SU-DHL-6 (cell line): ENCODE results near the gene CTPS1.

Experiments
- EZH2phosphoT487 ChIP-seq: fragments of 200-600 bp; sonication (generic), shearing (Covaris generic); conservative IDR thresholded peaks from 2 replicates; pipeline ENCODE4 v1.6.1; 2018; ENCODE audit warnings: mild to moderate bottlenecking, antibody characterized with exemption, low read length, moderate library complexity, mixed read lengths
- TF ChIP-seq, protein P1 (sequence below): fragments of 200-600 bp; sonication (generic); IDR thresholded peaks from one replicate; pipeline ENCODE4 v1.5.1; 2017; ENCODE audit warnings: antibody characterized with exemption, mild to moderate bottlenecking, low read length, moderate library complexity; ENCODE audit not compliant: insufficient read depth, poor library complexity, severe bottlenecking

DNA sequence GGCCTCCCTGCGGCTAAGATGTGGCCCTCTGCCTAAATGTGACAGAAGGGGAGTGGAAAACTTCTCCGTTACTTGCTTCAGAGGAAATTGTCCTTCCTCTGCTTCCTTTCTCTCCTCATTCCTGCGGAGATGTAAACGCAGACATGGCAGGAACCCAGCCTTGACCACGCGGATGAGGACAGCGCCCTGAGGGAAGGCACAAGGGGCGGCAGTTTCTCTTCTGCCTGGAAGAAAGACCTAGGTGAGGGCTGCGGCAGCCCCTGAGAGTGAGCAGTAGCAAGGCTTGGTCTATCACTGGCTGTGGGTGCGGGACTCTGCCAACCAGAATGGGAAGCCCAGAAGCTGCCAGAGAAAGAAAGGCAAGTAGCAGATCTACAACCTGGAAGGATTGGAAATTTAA lies 14.0 kb upstream of the CTPS1 start:
- TF ChIP-seq, protein P1, sequence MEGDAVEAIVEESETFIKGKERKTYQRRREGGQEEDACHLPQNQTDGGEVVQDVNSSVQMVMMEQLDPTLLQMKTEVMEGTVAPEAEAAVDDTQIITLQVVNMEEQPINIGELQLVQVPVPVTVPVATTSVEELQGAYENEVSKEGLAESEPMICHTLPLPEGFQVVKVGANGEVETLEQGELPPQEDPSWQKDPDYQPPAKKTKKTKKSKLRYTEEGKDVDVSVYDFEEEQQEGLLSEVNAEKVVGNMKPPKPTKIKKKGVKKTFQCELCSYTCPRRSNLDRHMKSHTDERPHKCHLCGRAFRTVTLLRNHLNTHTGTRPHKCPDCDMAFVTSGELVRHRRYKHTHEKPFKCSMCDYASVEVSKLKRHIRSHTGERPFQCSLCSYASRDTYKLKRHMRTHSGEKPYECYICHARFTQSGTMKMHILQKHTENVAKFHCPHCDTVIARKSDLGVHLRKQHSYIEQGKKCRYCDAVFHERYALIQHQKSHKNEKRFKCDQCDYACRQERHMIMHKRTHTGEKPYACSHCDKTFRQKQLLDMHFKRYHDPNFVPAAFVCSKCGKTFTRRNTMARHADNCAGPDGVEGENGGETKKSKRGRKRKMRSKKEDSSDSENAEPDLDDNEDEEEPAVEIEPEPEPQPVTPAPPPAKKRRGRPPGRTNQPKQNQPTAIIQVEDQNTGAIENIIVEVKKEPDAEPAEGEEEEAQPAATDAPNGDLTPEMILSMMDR = no peak
- no peak for TF ChIP-seq EZH2phosphoT487
